IMR-90 (cell line): ENCODE measurements around the gene PABPC1L. TPM values are rescaled to one million over a fixed set of nuclear protein-coding genes. Genes with fewer than 3 reads are reported as not detected.

Experiments
- ATAC-seq: fragments of 200-7000 bp; cut with Tn5 transposase; 2 replicates; pipeline ENCODE4 v1.9.1; 2020; ENCODE audit warnings: low read depth, mild to moderate bottlenecking, moderate library complexity
- BruUV-seq: library from RNA; stranded (reverse); fragments of 400-500 nt; replicated peaks from 2 replicates; lab custom pipeline; 2021; lab: Mats Ljungman, UMichigan
- CTCF ChIA-PET: fragments of 300-600 bp; formaldehyde crosslinking; extraction: SDS; loops from one replicate; lab custom pipeline; 2021; ENCODE audit warnings: antibody characterized with exemption; lab: Yijun Ruan, JAX
- POLR2A ChIA-PET: fragments of 300-600 bp; sonication (Branson Sonifier 250); formaldehyde crosslinking; loops from one replicate; lab custom pipeline; 2022; ENCODE audit warnings: antibody characterized with exemption; ENCODE audit not compliant: unreplicated experiment; lab: Charles Lee
- DNase-seq: peaks from one replicate; pipeline ENCODE4 v3.0.0; 2013
- H2AFZ ChIP-seq: replicated peaks from 2 replicates; pipeline ENCODE3; 2013; ENCODE audit warnings: low read length, mild to moderate bottlenecking; ENCODE audit not compliant: poor library complexity
- H2AK5ac ChIP-seq: 2 replicates; pipeline ENCODE4 v1.6.1; 2013; ENCODE audit warnings: low read depth, low read length, inconsistent platforms
- H2AK9ac ChIP-seq: replicated peaks from 2 replicates; pipeline ENCODE3; 2013; ENCODE audit warnings: mild to moderate bottlenecking, low read depth, low read length, moderate library complexity; ENCODE audit not compliant: poor library complexity
- H2BK120ac ChIP-seq: 2 replicates; pipeline ENCODE4 v1.6.1; 2013; ENCODE audit warnings: low read depth, low read length, inconsistent platforms
- H2BK15ac ChIP-seq: 3 replicates; pipeline ENCODE4 v1.6.1; 2013; ENCODE audit warnings: low read depth, low read length, inconsistent platforms
- H2BK20ac ChIP-seq: 2 replicates; pipeline ENCODE4 v1.6.1; 2013; ENCODE audit warnings: low read depth, mild to moderate bottlenecking, inconsistent platforms, low read length, moderate library complexity
- H2BK5ac ChIP-seq: 2 replicates; pipeline ENCODE4 v1.6.1; 2013; ENCODE audit warnings: mild to moderate bottlenecking, low read depth, low read length, inconsistent platforms; ENCODE audit not compliant: poor library complexity, severe bottlenecking
- H3K14ac ChIP-seq: replicated peaks from 2 replicates; pipeline ENCODE4 v1.6.1; 2013; ENCODE audit warnings: low read depth, low read length, inconsistent platforms
- H3K18ac ChIP-seq: 2 replicates; pipeline ENCODE4 v1.6.1; 2013; ENCODE audit warnings: low read depth, low read length, control low read depth
- H3K23ac ChIP-seq: 2 replicates; pipeline ENCODE4 v1.6.1; 2013; ENCODE audit warnings: low read depth, low read length, inconsistent platforms
- H3K27ac ChIP-seq: 2 replicates; pipeline ENCODE4 v1.5.1; 2013; ENCODE audit warnings: mild to moderate bottlenecking, control low read depth, low read length; ENCODE audit not compliant: insufficient read depth
- H3K27me3 ChIP-seq: 2 replicates; pipeline ENCODE4 v1.6.1; 2013; ENCODE audit warnings: low read length; ENCODE audit not compliant: control insufficient read depth, insufficient read depth
- H3K36me3 ChIP-seq: 2 replicates; pipeline ENCODE4 v1.6.1; 2013; ENCODE audit warnings: low read length, mixed read lengths; ENCODE audit not compliant: control insufficient read depth, insufficient read depth
- H3K4ac ChIP-seq: 2 replicates; pipeline ENCODE4 v1.6.1; 2013; ENCODE audit warnings: low read depth, low read length, inconsistent platforms
- H3K4me1 ChIP-seq: 2 replicates; pipeline ENCODE4 v1.6.1; 2013; ENCODE audit warnings: low read length, mixed read lengths; ENCODE audit not compliant: control insufficient read depth, insufficient read depth
- H3K4me2 ChIP-seq: 2 replicates; pipeline ENCODE4 v1.6.1; 2013; ENCODE audit warnings: low read depth, mild to moderate bottlenecking, control low read depth, low read length, moderate library complexity
- H3K4me3 ChIP-seq: 2 replicates; pipeline ENCODE4 v1.5.1; 2013; ENCODE audit warnings: low read depth, mild to moderate bottlenecking, control low read depth, low read length, moderate library complexity; ENCODE audit not compliant: insufficient read depth
- H3K56ac ChIP-seq: 2 replicates; pipeline ENCODE4 v1.6.1; 2013; ENCODE audit warnings: low read length, inconsistent platforms; ENCODE audit not compliant: insufficient read depth; ENCODE audit errors: extremely low read depth
- H3K79me1 ChIP-seq, 2 experiments: 2 replicates each; pipeline ENCODE4 v1.6.1; 2013; ENCODE audit warnings: low read length in 2 of 2, inconsistent platforms in 1 of 2, low read depth in 1 of 2
- H3K9ac ChIP-seq: 2 replicates; pipeline ENCODE4 v1.6.1; 2013; ENCODE audit warnings: low read depth, low read length, control low read depth
- H3K9me1 ChIP-seq: 2 replicates; pipeline ENCODE4 v1.6.1; 2013; ENCODE audit warnings: low read length, inconsistent platforms; ENCODE audit not compliant: insufficient read depth
- H3K9me3 ChIP-seq: 2 replicates; pipeline ENCODE4 v1.6.1; 2013; ENCODE audit warnings: low read length; ENCODE audit not compliant: control insufficient read depth, insufficient read depth
- H4K20me1 ChIP-seq: 2 replicates; pipeline ENCODE4 v1.6.1; 2013; ENCODE audit warnings: low read length, inconsistent platforms; ENCODE audit not compliant: insufficient read depth
- H4K5ac ChIP-seq: 2 replicates; pipeline ENCODE4 v1.6.1; 2013; ENCODE audit warnings: mild to moderate bottlenecking, low read depth, low read length, control low read depth
- H4K8ac ChIP-seq, 2 experiments: 2 replicates each; pipeline ENCODE4 v1.6.1; 2013; ENCODE audit warnings: low read depth in 2 of 2, low read length in 2 of 2, control low read depth in 1 of 2, inconsistent platforms in 1 of 2
- H4K91ac ChIP-seq: 2 replicates; pipeline ENCODE4 v1.6.1; 2013; ENCODE audit warnings: low read depth, low read length, inconsistent platforms; ENCODE audit not compliant: insufficient read depth
- CTCF ChIP-seq: conservative IDR thresholded peaks from 2 replicates; pipeline ENCODE4 v1.5.1; 2012; ENCODE audit warnings: mild to moderate bottlenecking, low read depth, low read length, improper control_type of control experiment
- MAZ ChIP-seq: IDR thresholded peaks from 2 replicates; pipeline ENCODE4 v1.6.1; 2012; ENCODE audit warnings: low read depth, mild to moderate bottlenecking, low read length, improper control_type of control experiment, moderate library complexity, borderline replicate concordance
- MXI1 ChIP-seq: IDR thresholded peaks from 2 replicates; pipeline ENCODE4 v1.6.1; 2012; ENCODE audit warnings: low read depth, mild to moderate bottlenecking, low read length, moderate library complexity, borderline replicate concordance
- NFE2L2 ChIP-seq: fragments of 150-350 bp; IDR thresholded peaks from 2 replicates; pipeline ENCODE4 v1.6.1; 2016; ENCODE audit warnings: low read depth, mild to moderate bottlenecking, low read length
- RFX5 ChIP-seq: IDR thresholded peaks from 2 replicates; pipeline ENCODE4 v1.8.0; 2012; ENCODE audit warnings: low read depth, mild to moderate bottlenecking, low read length, moderate library complexity
- USF2 ChIP-seq: fragments of 150-350 bp; IDR thresholded peaks from 2 replicates; pipeline ENCODE4 v1.6.1; 2017; ENCODE audit warnings: mild to moderate bottlenecking, antibody characterized with exemption, low read length, low read depth
- whole genome bisulfite sequencing, 2 experiments: methylation state at CpG; one replicate each; pipeline versions ENCODE4 v1.1.5 to v1.1.7; 2013; ENCODE audit warnings: missing lambda C conversion rate in 2 of 2; ENCODE audit not compliant: insufficient read length in 1 of 2; ENCODE audit errors: extremely low coverage in 2 of 2; 5-methylcytosine and 5-hydroxymethylcytosine counted together
- dilution Hi-C: fragments of 300-500 bp; cut with HindIII; formaldehyde crosslinking; loops from one replicate; pipeline ENCODE4 v1.14.3; 2018; ENCODE audit warnings: low sequenced_read_pairs; ENCODE audit not compliant: unreplicated experiment
- in situ Hi-C: fragments of 300-500 bp; cut with MboI; formaldehyde crosslinking; loops from 3 replicates; pipeline ENCODE4 v1.14.3; 2019; ENCODE audit warnings: low sequenced_read_pairs, inconsistent platforms, mixed read lengths
- intact Hi-C: fragments of 100-400 bp; cut with micrococcal nuclease; formaldehyde crosslinking; loops from 2 replicates; pipeline ENCODE4 v1.10.0; 2022
- polyA plus RNA-seq, 3 experiments: library from polyadenylated mRNA; depleted of rRNA; stranded (reverse); fragments of >200 nt; gene quantifications; 2 replicates each; pipeline ENCODE4 v1.2.3, GENCODE V29; 2012; ENCODE audit warnings: low replicate concordance in 1 of 3
- total RNA-seq: library from RNA; depleted of rRNA; stranded (reverse); fragments of >200 nt; gene quantifications from 2 replicates; pipeline ENCODE4 v1.2.3, GENCODE V29; 2012

PABPC1L gene
- total and polyA plus RNA-seq, 2 of the 4 experiments (the other 2 are of a cell fraction): 6.1 to 82.4 TPM

DNA sequence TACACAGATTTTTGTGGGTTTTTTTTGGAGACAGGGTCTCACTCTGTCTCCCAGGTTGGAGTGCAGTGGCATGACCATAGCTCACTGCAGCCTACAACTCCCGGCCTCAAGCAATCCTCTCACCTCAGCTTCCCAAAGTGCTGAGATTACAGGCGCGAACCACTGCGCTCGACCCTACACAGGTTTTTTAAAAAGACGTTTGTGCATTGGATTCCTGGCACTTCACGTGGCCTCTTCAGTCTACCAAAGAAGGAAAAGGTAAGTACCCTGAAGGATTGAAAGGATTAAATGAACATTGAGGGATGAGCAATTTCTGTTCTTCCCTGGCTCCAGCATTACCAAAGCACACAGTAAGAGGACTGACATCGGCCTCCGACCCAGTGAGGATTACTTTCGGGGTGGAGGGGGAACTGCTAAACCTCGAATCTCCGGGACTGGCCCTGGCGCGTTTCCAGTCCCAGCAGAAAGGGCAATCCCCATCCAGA lies 24.9 kb upstream of the PABPC1L start:
- Histone ChIP-seq H3K4ac (peak overlapping the region; percentile 1; the same call in 1 of the 2 replicates), H4K5ac (no peak overlapping the region), H3K36me3 (no peaks in the 10 kb centered on the region), H4K91ac (no peak overlapping the region), H3K18ac (peak overlapping the region; percentile 40; the same call in 1 of the 2 replicates), H2BK15ac (peak overlapping the region; percentile 30; the same call in 1 of the 3 replicates), H3K27ac (peak overlapping the region; percentile 57), H2BK20ac (no peak overlapping the region), H3K27me3 (no peaks in the 10 kb centered on the region), H3K9me3 (no peaks in the 10 kb centered on the region), H2BK120ac (no peak overlapping the region), H3K4me1 (peaks cover 2% of the 10 kb centered on the region), H4K20me1 (peaks cover 40% of the 10 kb centered on the region), H3K9me1 (no peaks in the 10 kb centered on the region), H3K4me2 (peak overlapping the region; percentile 91), H3K79me1 (peaks cover 0 to 8% of the 10 kb centered on the region in 2 experiments; a peak in 2 of 4 replicates), H2AK9ac (no peak overlapping the region), H2AFZ (peak overlapping the region; percentile 90), H3K23ac (no peak overlapping the region), H3K9ac (peak overlapping the region; percentile 88), H2BK5ac (peak overlapping the region; percentile 3), H3K4me3 (peak overlapping the region; percentile 67), H3K56ac (no peak overlapping the region), H4K8ac (peak overlapping the region; percentile 42 to 67), H2AK5ac (no peak overlapping the region), H3K14ac (peak overlapping the region; percentile 2)
- no CpG with 5 or more reads among the region's 14 CpGs for WGBS, 2 experiments
- TF ChIP-seq NFE2L2 (no peak), MAZ (no peak), RFX5 (no peak), CTCF (no peak), USF2 (no peak), MXI1 (no peak)
- DNase-seq (no peak), ATAC-seq (no peak; the same call in 1 of the 2 replicates)
- POLR2A ChIA-PET: no interaction called here
- no TSS peak for BruUV-seq
- intact Hi-C loops: loop anchor here (10.0 kb wide), 1 partner anchor 670 kb away; the partner anchor contains the start of gene OSER1
- CTCF ChIA-PET: interaction anchor here (1.3 kb wide), 1 partner anchor 18 kb away, joined by 6 read pairs; no protein-coding TSS in a partner anchor
- dilution Hi-C loops: no loop called here
- in situ Hi-C loops: no loop called here
